Measurements from ENCODE around the gene DDX6. TPM values are rescaled to one million over a fixed set of nuclear protein-coding genes. Genes with fewer than 3 reads are reported as not detected.

Gene DDX6
- total and polyA plus RNA-seq, 9 of the 15 experiments (the other 6 are each of a cell fraction or from before 2014, with no cell fraction given), result 10.0 to 102 (median 58.2) TPM

DNA sequence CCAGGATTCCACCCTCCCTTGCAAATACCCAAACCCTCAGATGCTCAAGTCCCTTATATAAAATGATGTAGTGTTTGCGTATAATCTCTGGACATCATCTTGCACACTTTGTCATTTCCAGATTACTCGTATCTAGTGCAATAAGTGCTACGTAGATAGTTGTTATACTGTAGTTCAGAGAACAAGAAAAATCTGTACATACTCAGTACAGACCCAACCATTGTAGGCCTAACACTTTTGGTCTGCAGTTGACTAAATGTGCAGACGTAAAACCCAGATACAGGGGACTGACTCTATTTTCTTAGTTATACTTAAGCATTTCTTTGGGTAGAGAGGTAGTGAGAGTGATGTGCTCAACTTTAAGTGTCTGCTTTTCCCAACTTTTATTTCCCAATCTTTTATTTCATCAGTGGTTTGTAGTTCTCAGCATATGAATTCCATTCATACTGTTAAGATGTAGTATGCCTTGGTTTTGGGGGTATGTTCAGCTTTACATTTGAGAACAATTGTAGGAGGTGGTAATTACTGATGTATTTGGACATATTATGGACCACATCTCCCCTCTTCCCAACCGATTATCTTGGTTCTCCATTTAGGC lies 43.9 kb downstream of the DDX6 start (continued):
- TF ChIP-seq ZSCAN32 (CRISPR knock-in tag; IDR thresholded peaks at IDR 0.05) (no peak), SOX6 (IDR thresholded peaks at IDR 0.05) (no peak), CBX1 (IDR thresholded peaks at IDR 0.05; ENCODE audit: low read depth) (no peak), KLF1 (tag; IDR thresholded peaks at IDR 0.05) (no peak), NFE2 (IDR thresholded peaks at IDR 0.05; ENCODE audit: low read depth) (no peak), ZNF24 (IDR thresholded peaks at IDR 0.05) (no peak), STAT5B (CRISPR knock-in tag; IDR thresholded peaks at IDR 0.05) (no peak), POLR2A (conservative IDR thresholded peaks at IDR 0.05) (peak; percentile 70), MYNN (IDR thresholded peaks at IDR 0.05) (peak; percentile 22; the same call in 1 of the 2 replicates), MYNN (CRISPR knock-in tag; IDR thresholded peaks at IDR 0.05) (no peak), SUPT5H (IDR thresholded peaks at IDR 0.05) (peak; percentile 52), POLR2B (IDR thresholded peaks at IDR 0.05; ENCODE audit: low read depth, partially characterized antibody) (peak; percentile 49), CREBBP (IDR thresholded peaks at IDR 0.05; ENCODE audit: low read depth, low read length) (no peak), RAD51 (IDR thresholded peaks at IDR 0.05; ENCODE audit: borderline replicate concordance, low read depth) (no peak), TEAD4 (IDR thresholded peaks at IDR 0.05; ENCODE audit: low read length) (no peak; the same call in 1 of the 2 replicates), TEAD4 (CRISPR knock-in tag; IDR thresholded peaks at IDR 0.05; ENCODE audit: borderline replicate concordance) (no peak), DMBX1 (CRISPR knock-in tag; IDR thresholded peaks at IDR 0.05; ENCODE audit: borderline replicate concordance) (no peak)
- TF ChIP-seq, protein P1, sequence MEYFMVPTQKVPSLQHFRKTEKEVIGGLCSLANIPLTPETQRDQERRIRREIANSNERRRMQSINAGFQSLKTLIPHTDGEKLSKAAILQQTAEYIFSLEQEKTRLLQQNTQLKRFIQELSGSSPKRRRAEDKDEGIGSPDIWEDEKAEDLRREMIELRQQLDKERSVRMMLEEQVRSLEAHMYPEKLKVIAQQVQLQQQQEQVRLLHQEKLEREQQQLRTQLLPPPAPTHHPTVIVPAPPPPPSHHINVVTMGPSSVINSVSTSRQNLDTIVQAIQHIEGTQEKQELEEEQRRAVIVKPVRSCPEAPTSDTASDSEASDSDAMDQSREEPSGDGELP (CRISPR knock-in tag; IDR thresholded peaks at IDR 0.05; ENCODE audit: borderline replicate concordance), result no peak
- TF ChIP-seq, protein P2, sequence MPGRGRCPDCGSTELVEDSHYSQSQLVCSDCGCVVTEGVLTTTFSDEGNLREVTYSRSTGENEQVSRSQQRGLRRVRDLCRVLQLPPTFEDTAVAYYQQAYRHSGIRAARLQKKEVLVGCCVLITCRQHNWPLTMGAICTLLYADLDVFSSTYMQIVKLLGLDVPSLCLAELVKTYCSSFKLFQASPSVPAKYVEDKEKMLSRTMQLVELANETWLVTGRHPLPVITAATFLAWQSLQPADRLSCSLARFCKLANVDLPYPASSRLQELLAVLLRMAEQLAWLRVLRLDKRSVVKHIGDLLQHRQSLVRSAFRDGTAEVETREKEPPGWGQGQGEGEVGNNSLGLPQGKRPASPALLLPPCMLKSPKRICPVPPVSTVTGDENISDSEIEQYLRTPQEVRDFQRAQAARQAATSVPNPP (IDR thresholded peaks at IDR 0.05; ENCODE audit: borderline replicate concordance, insufficient read depth, insufficient read length), result no peak
- TF ChIP-seq, protein P3, sequence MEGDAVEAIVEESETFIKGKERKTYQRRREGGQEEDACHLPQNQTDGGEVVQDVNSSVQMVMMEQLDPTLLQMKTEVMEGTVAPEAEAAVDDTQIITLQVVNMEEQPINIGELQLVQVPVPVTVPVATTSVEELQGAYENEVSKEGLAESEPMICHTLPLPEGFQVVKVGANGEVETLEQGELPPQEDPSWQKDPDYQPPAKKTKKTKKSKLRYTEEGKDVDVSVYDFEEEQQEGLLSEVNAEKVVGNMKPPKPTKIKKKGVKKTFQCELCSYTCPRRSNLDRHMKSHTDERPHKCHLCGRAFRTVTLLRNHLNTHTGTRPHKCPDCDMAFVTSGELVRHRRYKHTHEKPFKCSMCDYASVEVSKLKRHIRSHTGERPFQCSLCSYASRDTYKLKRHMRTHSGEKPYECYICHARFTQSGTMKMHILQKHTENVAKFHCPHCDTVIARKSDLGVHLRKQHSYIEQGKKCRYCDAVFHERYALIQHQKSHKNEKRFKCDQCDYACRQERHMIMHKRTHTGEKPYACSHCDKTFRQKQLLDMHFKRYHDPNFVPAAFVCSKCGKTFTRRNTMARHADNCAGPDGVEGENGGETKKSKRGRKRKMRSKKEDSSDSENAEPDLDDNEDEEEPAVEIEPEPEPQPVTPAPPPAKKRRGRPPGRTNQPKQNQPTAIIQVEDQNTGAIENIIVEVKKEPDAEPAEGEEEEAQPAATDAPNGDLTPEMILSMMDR (IDR thresholded peaks at IDR 0.05 in 2 of 3, conservative IDR thresholded peaks at IDR 0.05 in 1 of 3; ENCODE audit: insufficient read depth in 2 of 3, low read depth in 1 of 3, low read length in 3 of 3), result no peak
- TF ChIP-seq, protein P4, sequence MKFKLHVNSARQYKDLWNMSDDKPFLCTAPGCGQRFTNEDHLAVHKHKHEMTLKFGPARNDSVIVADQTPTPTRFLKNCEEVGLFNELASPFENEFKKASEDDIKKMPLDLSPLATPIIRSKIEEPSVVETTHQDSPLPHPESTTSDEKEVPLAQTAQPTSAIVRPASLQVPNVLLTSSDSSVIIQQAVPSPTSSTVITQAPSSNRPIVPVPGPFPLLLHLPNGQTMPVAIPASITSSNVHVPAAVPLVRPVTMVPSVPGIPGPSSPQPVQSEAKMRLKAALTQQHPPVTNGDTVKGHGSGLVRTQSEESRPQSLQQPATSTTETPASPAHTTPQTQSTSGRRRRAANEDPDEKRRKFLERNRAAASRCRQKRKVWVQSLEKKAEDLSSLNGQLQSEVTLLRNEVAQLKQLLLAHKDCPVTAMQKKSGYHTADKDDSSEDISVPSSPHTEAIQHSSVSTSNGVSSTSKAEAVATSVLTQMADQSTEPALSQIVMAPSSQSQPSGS (CRISPR knock-in tag; IDR thresholded peaks at IDR 0.05), result no peak
- TF ChIP-seq, protein P5, sequence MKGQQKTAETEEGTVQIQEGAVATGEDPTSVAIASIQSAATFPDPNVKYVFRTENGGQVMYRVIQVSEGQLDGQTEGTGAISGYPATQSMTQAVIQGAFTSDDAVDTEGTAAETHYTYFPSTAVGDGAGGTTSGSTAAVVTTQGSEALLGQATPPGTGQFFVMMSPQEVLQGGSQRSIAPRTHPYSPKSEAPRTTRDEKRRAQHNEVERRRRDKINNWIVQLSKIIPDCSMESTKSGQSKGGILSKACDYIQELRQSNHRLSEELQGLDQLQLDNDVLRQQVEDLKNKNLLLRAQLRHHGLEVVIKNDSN (CRISPR knock-in tag; IDR thresholded peaks at IDR 0.05), result no peak

Data from K562 (cell line).